ENCODE measurements around the gene BAIAP3.
"Not testable (repeated sequence)": the region's sequence is repeated elsewhere in the genome, so short reads cannot be mapped to it uniquely, and the experiment has no call there.

Gene BAIAP3

GRCh38 chr16:1333149-1333812 is at the start of gene BAIAP3:
Gene BAIAP3 (plus strand): TSS chr16:1333645. CDS start chr16:1338550, 4,905 bp downstream.
- DNase-seq = no peak

GRCh38 chr16:1283996-1284616 is 49.3 kb upstream of the BAIAP3 start:
- DNase-seq = no peak

- DNase-seq = no peak
These were observed 47.6 kb upstream of the BAIAP3 start for GRCh38 chr16:1285669-1286512.

GRCh38 chr16:1286513-1287094 is 46.8 kb upstream of the BAIAP3 start:
- no peak for DNase-seq

- DNase-seq = no peak
These were observed 45.3 kb upstream of the BAIAP3 start for GRCh38 chr16:1287982-1288670.

GRCh38 chr16:1288813-1289476 is 44.5 kb upstream of the BAIAP3 start:
- no peak for DNase-seq

GRCh38 chr16:1289477-1289866 is 44.0 kb upstream of the BAIAP3 start:
- DNase-seq = no peak

GRCh38 chr16:1290063-1290501 is 43.4 kb upstream of the BAIAP3 start:
- DNase-seq = no peak

GRCh38 chr16:1290860-1291575 is 42.4 kb upstream of the BAIAP3 start:
- no peak for DNase-seq

GRCh38 chr16:1291576-1291974 is 41.9 kb upstream of the BAIAP3 start:
- DNase-seq = no peak

GRCh38 chr16:1292208-1292607 is 41.2 kb upstream of the BAIAP3 start:
- not testable (repeated sequence) for DNase-seq

GRCh38 chr16:1292808-1293207 is 40.6 kb upstream of the BAIAP3 start:
- not testable (repeated sequence) for DNase-seq

- no peak for DNase-seq
These were observed 39.4 kb upstream of the BAIAP3 start for GRCh38 chr16:1293921-1294656.

- no peak for DNase-seq
These were observed 38.0 kb upstream of the BAIAP3 start for GRCh38 chr16:1295465-1295864.

GRCh38 chr16:1296688-1297017 is 36.8 kb upstream of the BAIAP3 start:
- not testable (repeated sequence) for DNase-seq

- DNase-seq = peak; percentile 58
These were observed 36.3 kb upstream of the BAIAP3 start for GRCh38 chr16:1297018-1297696.

- no peak for DNase-seq
These were observed 35.0 kb upstream of the BAIAP3 start for GRCh38 chr16:1298406-1298805.

GRCh38 chr16:1299012-1299867 is 34.2 kb upstream of the BAIAP3 start:
- DNase-seq = no peak

GRCh38 chr16:1299868-1300203 is 33.6 kb upstream of the BAIAP3 start:
- DNase-seq = no peak

Measured in EL (cell line).